Transverse colon (tissue), 4 donors: ENCODE results near the gene UQCR11. TPM values are rescaled to one million over a fixed set of nuclear protein-coding genes. Genes with fewer than 3 reads are reported as not detected.

Experiments used
- DNase-seq: peaks from one replicate; pipeline ENCODE4 v3.0.0-alpha.2; 2019
- H3K27ac ChIP-seq, 4 donors: fragments of 200-600 bp; sonication (generic); 2 replicates each; pipeline ENCODE4 v1.5.1; 2016 to 2018; ENCODE audit warnings: inconsistent platforms in 4 of 4
- H3K27me3 ChIP-seq: fragments of 200-600 bp; sonication (generic); 2 replicates; pipeline ENCODE4 v1.5.1; 2017; ENCODE audit warnings: inconsistent platforms
- H3K36me3 ChIP-seq, 4 donors: fragments of 200-600 bp; sonication (generic); 2 replicates each; pipeline ENCODE4 v1.5.1; 2017 to 2019; ENCODE audit warnings: inconsistent platforms in 4 of 4
- H3K4me1 ChIP-seq, 4 donors: fragments of 200-600 bp; sonication (generic); 2 replicates each; pipeline ENCODE4 v1.5.1; 2017 to 2020; ENCODE audit warnings: inconsistent platforms in 4 of 4
- H3K4me3 ChIP-seq, 4 donors: fragments of 200-600 bp; sonication (generic); 1 replicate in 1 of 4; 2 replicates in 3 of 4; pipeline versions ENCODE4 v1.5.1 to v1.6.1; 2017 to 2019; ENCODE audit warnings: inconsistent platforms in 4 of 4
- H3K9me3 ChIP-seq, 2 donors: fragments of 200-600 bp; sonication (generic); 2 replicates each; pipeline ENCODE4 v1.5.1; 2017 to 2019; ENCODE audit warnings: inconsistent platforms in 2 of 2
- CTCF ChIP-seq, 5 experiments: fragments of 200-600 bp in 3 of 5; fragments of 450-650 bp in 2 of 5; sonication (generic) in 3 of 5; IDR thresholded peaks; 1 replicate in 2 of 5; 2 replicates in 3 of 5; pipeline ENCODE4 v1.5.1; 2016 to 2017; ENCODE audit warnings: antibody characterized with exemption in 5 of 5, inconsistent platforms in 3 of 5, mild to moderate bottlenecking in 2 of 5, moderate library complexity in 1 of 5
- EP300 ChIP-seq: sonication (generic); formaldehyde crosslinking; IDR thresholded peaks from one replicate; pipeline ENCODE4 v1.6.1; 2017; ENCODE audit warnings: antibody characterized with exemption, low read depth
- POLR2A ChIP-seq: fragments of 450-650 bp; IDR thresholded peaks from one replicate; pipeline ENCODE4 v1.6.1; 2016; ENCODE audit warnings: antibody characterized with exemption, mild to moderate bottlenecking, moderate library complexity
- POLR2AphosphoS5 ChIP-seq, 3 donors: sonication (generic); formaldehyde crosslinking; IDR thresholded peaks; one replicate each; pipeline ENCODE4 v1.6.1; 2016; ENCODE audit warnings: antibody characterized with exemption in 3 of 3
- WGBS, 2 donors: methylation state at CpG; one replicate each; pipeline ENCODE4 v1.1.5; 2018; ENCODE audit warnings: low coverage in 1 of 2; 5-methylcytosine and 5-hydroxymethylcytosine counted together
- in situ Hi-C, 4 donors: fragments of 200-750 bp; cut with MboI; loops; one replicate each; pipeline versions ENCODE4 v1.15.0 to v1.15.1; 2017; ENCODE audit warnings: low sequenced_read_pairs in 3 of 4, low pct_ligation_motif_present in 1 of 4, low pct_unique_long_range_greater_than_20kb in 1 of 4
- intact Hi-C: fragments of 100-400 bp; cut with DNase I; formaldehyde crosslinking; loops from one replicate; pipeline ENCODE4 v1.15.1; 2023; ENCODE audit warnings: low total_unique reads
- total RNA-seq, 4 donors: library from RNA; depleted of rRNA; stranded (reverse); fragments of >200 nt; gene quantifications; one replicate each; pipeline ENCODE4 v1.1.0, GENCODE V29; 2016

The UQCR11 gene
- 100 to 1,000 TPM in 1 of 4 donors, 10 to 100 TPM in 3; 19.9 to 120 (median 60.8) TPM for total RNA-seq

GRCh38 chr19:1605236-1606137, at the start of gene UQCR11:
Gene UQCR11, minus strand, starts transcription at chr19:1605462. Its CDS starts 53 bp downstream, at chr19:1605409.
- Histone ChIP-seq H3K27ac (peak within 1 kb of the TSS; percentile 91 to 97 (median 94)), H3K9me3 (no peaks in the 10 kb centered on the region), H3K4me1 (peaks cover 8 to 44% (median 33%) of the 10 kb centered on the region in 4 donors), H3K36me3 (no peaks in the 10 kb centered on the region), H3K4me3 (peak within 1 kb of the TSS; percentile 88 to 100 (median 96)), H3K27me3 (no peaks in the 10 kb centered on the region)
- intact Hi-C loops: loop anchor here (1.0 kb wide), 1 partner anchor 46 kb away; no protein-coding TSS in a partner anchor
- WGBS, 2 donors: 0% methylated on average over 2 to 63 of the region's 79 CpGs
- in situ Hi-C loops: no loop called here
- TF ChIP-seq POLR2A (no peak), POLR2AphosphoS5 (IDR thresholded peaks at IDR 0.05) (peak; percentile 34 to 57 (median 54)), CTCF (IDR thresholded peaks at IDR 0.05) (peak; percentile 45 to 88 (median 63)), EP300 (no peak)
- DNase-seq: peak; percentile 96

DNA sequence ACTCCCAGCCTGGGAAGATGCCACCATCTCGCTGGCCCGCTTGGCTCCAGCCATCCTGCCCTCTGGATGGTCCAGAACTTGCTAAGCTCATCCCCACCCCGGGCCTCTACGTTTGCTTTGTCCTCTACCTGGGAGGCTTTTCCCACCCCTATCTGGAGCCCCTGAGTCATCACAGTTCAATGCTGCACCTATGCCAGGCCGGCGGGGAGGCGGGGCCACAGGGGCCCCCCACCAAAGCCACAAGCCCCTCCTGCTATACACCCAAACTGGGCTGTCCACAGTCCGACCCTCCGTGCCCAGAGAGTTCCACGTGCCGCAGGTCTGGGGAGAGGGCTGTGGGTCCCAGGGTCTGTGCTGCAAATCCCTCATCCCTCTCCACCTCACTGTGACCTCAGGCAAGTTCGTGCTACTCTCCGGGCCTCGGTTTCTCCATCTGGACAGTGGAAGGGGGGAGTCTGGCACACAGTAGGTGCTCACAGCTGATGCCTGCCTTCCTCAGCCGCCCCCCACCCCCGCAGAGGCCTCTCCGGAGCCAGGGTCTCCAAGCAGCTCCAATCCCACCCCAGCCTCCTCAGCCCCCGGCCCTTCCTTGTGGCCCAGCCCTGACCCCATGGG, 49.0 kb upstream of the UQCR11 start:
- TF ChIP-seq CTCF (IDR thresholded peaks at IDR 0.05) (no peak), EP300 (no peak), POLR2AphosphoS5 (IDR thresholded peaks at IDR 0.05) (no peak), POLR2A (no peak)
- Histone ChIP-seq H3K4me3 (no peak overlapping the region), H3K9me3 (no peaks in the 10 kb centered on the region), H3K27ac (no peak overlapping the region), H3K4me1 (peaks cover 8 to 21% (median 11%) of the 10 kb centered on the region in 4 donors), H3K36me3 (no peaks in the 10 kb centered on the region), H3K27me3 (peaks cover 7% of the 10 kb centered on the region)
- DNase-seq: no peak
- WGBS, 2 donors: 82% methylated on average over 18 of the region's 18 CpGs; no CpG with 5 or more reads in 1 of the 2 donors
- intact Hi-C loops (no loop called here), in situ Hi-C loops (no loop called here)

- no peak for TF ChIP-seq POLR2AphosphoS5 (IDR thresholded peaks at IDR 0.05)
- TF ChIP-seq EP300: no peak
- TF ChIP-seq POLR2A: no peak
- no peak for TF ChIP-seq CTCF (IDR thresholded peaks at IDR 0.05)
- H3K4me1 ChIP-seq: peaks cover 8 to 21% (median 11%) of the 10 kb centered on the region in 4 donors
- intact Hi-C loops: no loop called here
- WGBS, 2 donors: 21 to 22% methylated on average over 13 to 18 of the region's 18 CpGs
- in situ Hi-C loops: no loop called here
- H3K4me3 ChIP-seq: peak overlapping the region; percentile 33 to 92 (median 76)
- no peak for DNase-seq
- peak overlapping the region; percentile 91 to 100 (median 98) for H3K27ac ChIP-seq
- H3K9me3 ChIP-seq: no peaks in the 10 kb centered on the region
- H3K27me3 ChIP-seq: peaks cover 6% of the 10 kb centered on the region
- no peaks in the 10 kb centered on the region for H3K36me3 ChIP-seq
Measured at GRCh38 chr19:1653300-1653628, 48.0 kb upstream of the UQCR11 start.
